Hepatocyte (in vitro differentiated cells): ENCODE measurements around the gene PRDM16. TPM values are rescaled to one million over a fixed set of nuclear protein-coding genes. Genes with fewer than 3 reads are reported as not detected.

ENCODE experiments used
- DNase-seq: peaks from one replicate; pipeline ENCODE4 v3.0.0-alpha.2; 2016; ENCODE audit warnings: low spot score
- H2AFZ ChIP-seq: fragments of 200-600 bp; sonication (generic); 2 replicates; pipeline ENCODE4 v1.6.0; 2016; ENCODE audit warnings: antibody characterized with exemption, mild to moderate bottlenecking
- H3K27ac ChIP-seq: fragments of 200-600 bp; sonication (generic); 2 replicates; pipeline ENCODE4 v1.5.1; 2016; ENCODE audit warnings: mild to moderate bottlenecking
- H3K27me3 ChIP-seq: fragments of 200-600 bp; sonication (generic); 2 replicates; pipeline ENCODE4 v1.6.1; 2016
- H3K36me3 ChIP-seq: fragments of 200-600 bp; sonication (generic); replicated peaks from 2 replicates; pipeline ENCODE4 v1.5.1; 2016; ENCODE audit warnings: low read depth; ENCODE audit not compliant: insufficient read depth
- H3K4me1 ChIP-seq: fragments of 200-600 bp; sonication (generic); 2 replicates; pipeline ENCODE4 v1.5.1; 2016; ENCODE audit warnings: mild to moderate bottlenecking, moderate library complexity; ENCODE audit not compliant: insufficient read depth
- H3K4me2 ChIP-seq: fragments of 200-600 bp; sonication (generic); 2 replicates; pipeline ENCODE4 v1.6.0; 2016
- H3K4me3 ChIP-seq: fragments of 200-600 bp; sonication (generic); 2 replicates; pipeline ENCODE4 v1.5.1; 2016; ENCODE audit warnings: mild to moderate bottlenecking
- H3K79me2 ChIP-seq: fragments of 200-600 bp; sonication (generic); 2 replicates; pipeline ENCODE4 v1.6.0; 2017; ENCODE audit warnings: mild to moderate bottlenecking
- H3K9me2 ChIP-seq: fragments of 200-600 bp; sonication (generic); replicated peaks from 2 replicates; pipeline ENCODE4 v1.6.0; 2017; ENCODE audit warnings: mild to moderate bottlenecking; ENCODE audit not compliant: insufficient read depth
- H3K9me3 ChIP-seq: fragments of 200-600 bp; sonication (generic); 2 replicates; pipeline ENCODE4 v1.5.1; 2016; ENCODE audit warnings: low read depth, mild to moderate bottlenecking
- H4K20me1 ChIP-seq: fragments of 200-600 bp; sonication (generic); 2 replicates; pipeline ENCODE4 v1.6.0; 2016; ENCODE audit warnings: mild to moderate bottlenecking; ENCODE audit not compliant: insufficient read depth, poor library complexity, severe bottlenecking
- CTCF ChIP-seq: fragments of 200-600 bp; sonication (generic); IDR thresholded peaks from 2 replicates; pipeline ENCODE4 v1.5.1; 2016; ENCODE audit warnings: antibody characterized with exemption, mild to moderate bottlenecking; ENCODE audit not compliant: poor library complexity
- EZH2 ChIP-seq: fragments of 200-600 bp; sonication (generic); IDR thresholded peaks from 2 replicates; pipeline ENCODE4 v1.6.1; 2016; ENCODE audit warnings: antibody characterized with exemption, mild to moderate bottlenecking, borderline replicate concordance
- EZH2phosphoT487 ChIP-seq: fragments of 200-600 bp; sonication (generic); IDR thresholded peaks from one replicate; pipeline ENCODE4 v1.6.1; 2018; ENCODE audit warnings: antibody characterized with exemption, mild to moderate bottlenecking, low read depth, moderate library complexity; ENCODE audit not compliant: unreplicated experiment, severe bottlenecking
- WGBS: methylation state at CpG from one replicate; pipeline ENCODE4 v1.1.6; 2016; ENCODE audit warnings: low lambda C conversion rate; ENCODE audit errors: missing lambda C conversion rate; 5-methylcytosine and 5-hydroxymethylcytosine counted together
- polyA plus RNA-seq: library from polyadenylated mRNA; unstranded; fragments of >200 nt; fragmentation: Nextera tagmentation; extraction: Ambion mirVana; gene quantifications from 2 replicates; pipeline ENCODE4 v1.2.1, GENCODE V29; 2016
- total RNA-seq: library from RNA; depleted of rRNA; stranded (reverse); fragments of >200 nt; gene quantifications from 2 replicates; pipeline ENCODE4 v1.2.3, GENCODE V29; 2014

The PRDM16 gene
- total and polyA plus RNA-seq, 2 experiments from 2014 or later = 8.1 to 9.9 TPM

GRCh38 chr1:3176028-3176427, 107.0 kb downstream of the PRDM16 start:
- Histone ChIP-seq H3K36me3 (no peaks in the 10 kb centered on the region), H3K4me1 (peaks cover 8% of the 10 kb centered on the region), H3K27me3 (no peaks in the 10 kb centered on the region), H2AFZ (no peak overlapping the region), H3K4me2 (no peak overlapping the region), H4K20me1 (no peaks in the 10 kb centered on the region), H3K4me3 (no peak overlapping the region), H3K79me2 (no peaks in the 10 kb centered on the region), H3K9me3 (no peaks in the 10 kb centered on the region), H3K9me2 (no peaks in the 10 kb centered on the region), H3K27ac (no peak overlapping the region)
- TF ChIP-seq EZH2 (no peak), EZH2phosphoT487 (no peak), CTCF (no peak)
- DNase-seq = no peak

- H3K36me3 ChIP-seq = no peaks in the 10 kb centered on the region
- H3K27me3 ChIP-seq = no peaks in the 10 kb centered on the region
- 94% methylated on average over 2 of the region's 2 CpGs for WGBS
- no peak overlapping the region for H3K27ac ChIP-seq
- H2AFZ ChIP-seq = no peak overlapping the region
- no peak overlapping the region for H3K4me3 ChIP-seq
- no peaks in the 10 kb centered on the region for H4K20me1 ChIP-seq
- H3K4me2 ChIP-seq = no peak overlapping the region
- H3K9me2 ChIP-seq = no peaks in the 10 kb centered on the region
- no peak for DNase-seq
- H3K4me1 ChIP-seq = no peaks in the 10 kb centered on the region
- no peaks in the 10 kb centered on the region for H3K9me3 ChIP-seq
- TF ChIP-seq EZH2 (no peak), CTCF (no peak), EZH2phosphoT487 (no peak)
- H3K79me2 ChIP-seq = no peaks in the 10 kb centered on the region
Observed at GRCh38 chr1:3176820-3177219, 107.8 kb downstream of the PRDM16 start.

- Histone ChIP-seq H3K9me2 (no peaks in the 10 kb centered on the region), H4K20me1 (no peaks in the 10 kb centered on the region), H3K4me3 (no peak overlapping the region), H3K36me3 (no peaks in the 10 kb centered on the region), H3K27me3 (no peaks in the 10 kb centered on the region), H3K4me1 (peaks cover 3% of the 10 kb centered on the region), H3K27ac (no peak overlapping the region), H3K4me2 (no peak overlapping the region), H3K9me3 (no peaks in the 10 kb centered on the region), H3K79me2 (no peaks in the 10 kb centered on the region), H2AFZ (no peak overlapping the region)
- no peak for DNase-seq
- TF ChIP-seq EZH2 (no peak), EZH2phosphoT487 (no peak), CTCF (no peak)
- WGBS = 82% methylated on average over 16 of the region's 16 CpGs
Observed at GRCh38 chr1:3178279-3178678, 109.3 kb downstream of the PRDM16 start.

GRCh38 chr1:3179471-3179870, 110.5 kb downstream of the PRDM16 start:
- H2AFZ ChIP-seq = no peak overlapping the region
- no peak overlapping the region for H3K4me2 ChIP-seq
- H3K4me3 ChIP-seq = no peak overlapping the region
- no peaks in the 10 kb centered on the region for H3K9me2 ChIP-seq
- no peak for TF ChIP-seq CTCF
- no peak for TF ChIP-seq EZH2phosphoT487
- TF ChIP-seq EZH2 = no peak
- 92% methylated on average over 14 of the region's 15 CpGs for WGBS
- DNase-seq = no peak
- H3K27ac ChIP-seq = no peak overlapping the region
- no peaks in the 10 kb centered on the region for H3K27me3 ChIP-seq
- no peaks in the 10 kb centered on the region for H4K20me1 ChIP-seq
- H3K9me3 ChIP-seq = no peaks in the 10 kb centered on the region
- H3K79me2 ChIP-seq = no peaks in the 10 kb centered on the region
- peaks cover 8% of the 10 kb centered on the region for H3K4me1 ChIP-seq
- no peaks in the 10 kb centered on the region for H3K36me3 ChIP-seq
